Mesothelial cell of epicardium (in vitro differentiated cells): ENCODE measurements around the gene C4BPB. TPM values are rescaled to one million over a fixed set of nuclear protein-coding genes. Genes with fewer than 3 reads are reported as not detected.

ENCODE experiments used
- DNase-seq, 2 experiments: peaks; one replicate each; pipeline ENCODE4 v3.0.0; 2021; ENCODE audit warnings: low spot score in 2 of 2; ENCODE audit not compliant: unreplicated experiment in 2 of 2
- H3K27ac Mint-ChIP-seq: 2 replicates; pipeline ENCODE4 v1.8.0; 2021; ENCODE audit warnings: mixed read lengths
- H3K27me3 Mint-ChIP-seq: 2 replicates; pipeline ENCODE4 v1.8.0; 2021; ENCODE audit warnings: low read depth, mixed read lengths
- H3K36me3 Mint-ChIP-seq: 2 replicates; pipeline ENCODE4 v1.8.0; 2021; ENCODE audit warnings: mixed read lengths
- H3K4me1 Mint-ChIP-seq: 2 replicates; pipeline ENCODE4 v1.8.0; 2021; ENCODE audit warnings: mixed read lengths
- H3K4me3 Mint-ChIP-seq: 2 replicates; pipeline ENCODE4 v1.8.0; 2021; ENCODE audit warnings: mild to moderate bottlenecking, moderate library complexity, mixed read lengths
- H3K9me3 Mint-ChIP-seq: 2 replicates; pipeline ENCODE4 v1.8.0; 2021; ENCODE audit warnings: mixed read lengths
- total RNA-seq: library from RNA; stranded (reverse); gene quantifications from 3 replicates; pipeline ENCODE4 v1.2.1, GENCODE V29; 2021
- TF ChIP-seq, protein P1 (sequence below): fragments of 200-600 bp; sonication (generic); IDR thresholded peaks from one replicate; pipeline ENCODE4 v1.5.0; 2021; ENCODE audit warnings: antibody characterized with exemption; ENCODE audit not compliant: unreplicated experiment

Gene C4BPB
- total RNA-seq, 1 donor from 2014 or later, result not detected

DNA sequence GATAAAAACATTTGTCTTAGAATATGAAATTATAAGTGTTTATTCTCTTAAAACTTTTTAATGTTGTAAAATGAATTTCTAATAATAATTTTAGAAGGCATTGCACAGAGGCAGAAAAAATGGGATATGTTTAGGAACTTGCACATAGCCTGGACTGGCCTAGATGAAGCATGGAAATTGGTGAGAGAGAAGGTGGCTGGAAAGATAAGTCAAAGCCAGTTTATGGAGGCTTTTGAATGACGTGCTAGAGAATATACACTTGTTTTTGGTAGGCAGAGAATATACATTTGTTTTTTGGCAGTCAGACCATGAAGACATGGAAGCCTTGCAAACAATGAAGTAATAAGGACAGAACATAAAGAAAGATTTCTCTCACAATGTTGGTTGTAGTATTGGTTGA is 13.1 kb downstream of the C4BPB start:
- Mint-ChIP-seq H3K36me3 (no peaks in the 10 kb centered on the region), H3K4me1 (no peaks in the 10 kb centered on the region)
- TF ChIP-seq, protein P1, sequence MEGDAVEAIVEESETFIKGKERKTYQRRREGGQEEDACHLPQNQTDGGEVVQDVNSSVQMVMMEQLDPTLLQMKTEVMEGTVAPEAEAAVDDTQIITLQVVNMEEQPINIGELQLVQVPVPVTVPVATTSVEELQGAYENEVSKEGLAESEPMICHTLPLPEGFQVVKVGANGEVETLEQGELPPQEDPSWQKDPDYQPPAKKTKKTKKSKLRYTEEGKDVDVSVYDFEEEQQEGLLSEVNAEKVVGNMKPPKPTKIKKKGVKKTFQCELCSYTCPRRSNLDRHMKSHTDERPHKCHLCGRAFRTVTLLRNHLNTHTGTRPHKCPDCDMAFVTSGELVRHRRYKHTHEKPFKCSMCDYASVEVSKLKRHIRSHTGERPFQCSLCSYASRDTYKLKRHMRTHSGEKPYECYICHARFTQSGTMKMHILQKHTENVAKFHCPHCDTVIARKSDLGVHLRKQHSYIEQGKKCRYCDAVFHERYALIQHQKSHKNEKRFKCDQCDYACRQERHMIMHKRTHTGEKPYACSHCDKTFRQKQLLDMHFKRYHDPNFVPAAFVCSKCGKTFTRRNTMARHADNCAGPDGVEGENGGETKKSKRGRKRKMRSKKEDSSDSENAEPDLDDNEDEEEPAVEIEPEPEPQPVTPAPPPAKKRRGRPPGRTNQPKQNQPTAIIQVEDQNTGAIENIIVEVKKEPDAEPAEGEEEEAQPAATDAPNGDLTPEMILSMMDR, result no peak

DNA sequence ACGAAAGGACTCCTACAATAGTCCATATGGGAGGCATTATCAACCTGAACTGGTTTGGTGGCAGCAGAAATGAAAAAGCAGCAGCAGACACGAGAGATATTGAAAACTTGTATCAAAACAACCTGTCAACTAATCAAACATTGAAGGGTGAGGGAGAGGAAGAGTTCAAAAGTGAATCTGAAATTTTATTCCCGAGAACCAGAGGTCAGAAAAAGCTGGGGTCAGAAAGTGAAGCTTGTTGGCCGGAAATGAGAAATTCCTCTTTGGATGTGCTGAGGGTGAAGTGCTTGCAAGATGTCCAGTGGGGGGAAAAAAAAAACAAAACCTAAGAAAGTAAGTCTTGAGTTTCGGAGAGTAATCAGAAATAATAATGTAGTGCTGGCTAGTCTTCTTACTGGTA is 13.5 kb downstream of the C4BPB start:
- Mint-ChIP-seq H3K4me3 (no peak overlapping the region), H3K27ac (no peak overlapping the region), H3K27me3 (no peaks in the 10 kb centered on the region), H3K9me3 (peaks cover 4% of the 10 kb centered on the region), H3K36me3 (no peaks in the 10 kb centered on the region), H3K4me1 (peaks cover 3% of the 10 kb centered on the region)
- TF ChIP-seq, protein P1, result no peak
- no peak for DNase-seq

More for the DNA sequence above, 13.1 kb downstream of the C4BPB start:
- Mint-ChIP-seq H3K9me3 (peaks cover 4% of the 10 kb centered on the region), H3K27me3 (no peaks in the 10 kb centered on the region), H3K4me3 (no peak overlapping the region), H3K27ac (no peak overlapping the region)
- DNase-seq, result no peak

DNA sequence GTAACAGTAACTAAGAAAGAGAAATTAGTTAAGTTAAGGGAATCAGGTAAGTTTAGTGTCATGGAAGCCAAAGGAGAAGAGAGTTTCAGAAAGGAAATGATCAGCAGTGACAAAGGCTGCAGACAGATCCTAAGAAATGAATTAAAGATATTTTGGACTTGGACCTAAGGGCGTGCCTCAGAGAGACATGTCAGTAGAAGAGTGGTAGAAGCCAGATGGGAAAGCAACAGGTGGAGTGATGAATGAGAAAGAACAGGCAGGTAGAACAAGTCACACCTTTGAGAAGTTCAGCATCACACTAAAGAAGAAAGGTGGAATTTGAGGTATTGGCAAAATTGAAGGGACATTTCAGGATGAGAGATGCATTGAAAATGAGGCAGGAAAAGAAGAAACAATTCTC is 14.0 kb downstream of the C4BPB start:
- Mint-ChIP-seq H3K27me3 (no peaks in the 10 kb centered on the region), H3K4me3 (no peak overlapping the region), H3K9me3 (peaks cover 3% of the 10 kb centered on the region), H3K4me1 (peaks cover 5% of the 10 kb centered on the region), H3K27ac (no peak overlapping the region), H3K36me3 (no peaks in the 10 kb centered on the region)
- no peak for DNase-seq
- TF ChIP-seq, protein P1, result no peak

DNA sequence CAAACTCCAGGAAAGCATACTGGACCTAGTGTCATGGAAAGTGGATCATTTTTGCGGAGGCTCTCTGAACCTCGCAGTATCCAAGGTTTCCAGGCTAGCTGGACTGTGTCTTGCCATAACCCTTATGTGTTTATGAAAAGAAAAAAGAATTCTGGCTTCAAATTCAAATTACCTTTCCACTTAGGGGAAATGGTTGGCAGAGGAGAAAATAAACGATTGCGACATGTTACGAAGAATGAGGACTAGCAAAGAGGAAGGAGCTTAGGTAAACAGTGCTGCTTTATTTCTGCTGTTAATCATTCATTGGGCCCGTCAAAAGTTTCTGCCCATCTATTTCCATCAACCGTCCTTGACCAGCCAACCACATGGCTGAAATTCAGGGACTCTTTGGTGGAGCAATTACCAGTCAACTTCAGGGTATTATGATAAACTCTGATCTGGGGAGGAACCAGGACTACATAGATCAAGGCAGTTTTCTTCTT is 15.3 kb downstream of the C4BPB start, which contains the start of gene C4BPA:
C4BPA (plus strand) TSS at position 342 of the 482 bp plus-strand sequence. CDS start 8,793 bp downstream, outside the sequence.
- TF ChIP-seq, protein P1, result no peak
- H3K4me1 Mint-ChIP-seq, result peaks cover 13% of the 10 kb centered on the region
- no peak within 1 kb of the TSS for H3K4me3 Mint-ChIP-seq
- H3K27ac Mint-ChIP-seq, result no peak within 1 kb of the TSS
- no peak for DNase-seq
- H3K27me3 Mint-ChIP-seq, result no peaks in the 10 kb centered on the region
- no peaks in the 10 kb centered on the region for H3K9me3 Mint-ChIP-seq
- no peaks in the 10 kb centered on the region for H3K36me3 Mint-ChIP-seq

DNA sequence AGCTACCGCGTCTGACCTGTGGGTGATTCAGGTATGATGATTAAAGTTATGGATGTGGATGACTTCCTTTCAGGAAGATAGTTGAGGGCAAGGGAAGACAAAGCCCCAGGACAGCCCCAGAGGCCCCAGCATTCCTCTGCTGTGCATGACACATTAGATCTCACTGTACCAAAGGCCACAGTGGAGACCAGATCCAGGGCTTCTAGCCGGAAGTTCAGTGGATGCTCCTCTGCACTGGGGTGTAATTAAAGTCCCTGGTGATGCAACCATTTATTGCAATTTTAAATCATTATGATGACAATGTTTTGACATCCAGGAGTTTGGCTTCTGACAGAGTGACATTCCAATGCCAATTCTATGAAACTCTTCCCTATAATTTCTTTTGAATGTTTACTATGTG is 20.3 kb downstream of the C4BPB start:
- no peaks in the 10 kb centered on the region for H3K36me3 Mint-ChIP-seq
- H3K27ac Mint-ChIP-seq, result no peak overlapping the region
- no peak for DNase-seq
- no peaks in the 10 kb centered on the region for H3K9me3 Mint-ChIP-seq
- H3K4me3 Mint-ChIP-seq, result no peak overlapping the region
- peaks cover 33% of the 10 kb centered on the region for H3K4me1 Mint-ChIP-seq
- H3K27me3 Mint-ChIP-seq, result no peaks in the 10 kb centered on the region
- TF ChIP-seq, protein P1, result no peak
